HG03571 (cell line): ENCODE measurements around the gene RAD51B.
"Not testable (repeated sequence)": the region's sequence is repeated elsewhere in the genome, so short reads cannot be mapped to it uniquely, and the experiment has no call there.

ENCODE experiments used
- ATAC-seq: cut with Tn5 transposase; IDR thresholded peaks from one replicate; pipeline ENCODE4 v1.9.1; 2021; ENCODE audit not compliant: unreplicated experiment

The RAD51B gene

DNA sequence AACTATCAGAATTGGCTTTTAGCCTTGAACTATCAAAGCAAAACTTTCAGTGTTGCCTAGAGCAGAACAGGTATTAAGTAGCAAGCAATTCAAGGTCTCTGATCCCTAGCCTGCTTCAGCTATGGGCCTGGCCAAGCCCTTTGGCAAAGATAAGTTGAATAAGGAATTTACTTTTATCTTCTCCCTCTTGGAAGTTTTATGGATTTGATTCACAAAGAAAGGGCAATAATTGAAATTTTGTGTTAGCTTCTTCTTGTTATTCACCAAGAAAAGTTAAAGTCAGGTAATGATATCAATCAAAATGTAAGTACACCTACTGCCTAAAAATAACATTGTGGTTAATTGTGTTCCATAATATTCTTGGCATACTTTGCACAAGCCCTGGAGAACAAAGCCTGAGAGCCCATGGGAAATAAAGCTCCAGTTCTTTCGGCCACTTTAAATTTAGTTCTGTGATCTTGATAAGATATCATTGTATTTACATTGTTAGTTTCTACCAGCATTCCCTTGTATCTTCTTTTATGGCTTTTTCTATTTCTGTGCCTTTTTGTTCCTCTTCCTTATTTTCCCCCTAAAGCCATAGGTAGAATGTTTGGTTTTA, 158.0 kb downstream of the RAD51B start:
- ATAC-seq, result no peak

GRCh38 chr14:67978749-67979148, 159.2 kb downstream of the RAD51B start:
- no peak for ATAC-seq

GRCh38 chr14:67982711-67983608, 163.4 kb downstream of the RAD51B start:
- no peak for ATAC-seq

DNA sequence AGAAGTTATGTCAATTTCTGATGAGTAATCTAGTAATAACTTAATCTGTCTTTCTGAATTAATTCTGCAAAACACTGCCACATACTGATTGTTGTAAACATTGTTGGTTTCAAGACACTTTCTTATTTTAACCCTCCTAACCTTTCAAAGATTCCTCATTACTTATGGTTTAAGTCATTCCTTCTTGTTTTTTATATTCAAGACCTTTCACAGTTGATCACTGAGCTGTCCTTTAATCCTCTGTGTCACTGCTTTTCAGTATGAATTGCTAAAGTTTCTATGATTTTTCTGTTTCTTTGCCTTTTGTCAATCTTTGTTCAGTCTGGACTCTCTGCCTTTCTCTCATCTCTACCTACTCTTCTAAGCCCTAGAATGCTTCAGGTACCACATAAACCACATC, 164.7 kb downstream of the RAD51B start:
- ATAC-seq, result no peak

GRCh38 chr14:67986131-67986841, 166.7 kb downstream of the RAD51B start:
- ATAC-seq, result no peak

- ATAC-seq, result no peak
These were observed 168.0 kb downstream of the RAD51B start for GRCh38 chr14:67987606-67988005.

- ATAC-seq, result not testable (repeated sequence)
These were observed 168.6 kb downstream of the RAD51B start for GRCh38 chr14:67988210-67988609.

DNA sequence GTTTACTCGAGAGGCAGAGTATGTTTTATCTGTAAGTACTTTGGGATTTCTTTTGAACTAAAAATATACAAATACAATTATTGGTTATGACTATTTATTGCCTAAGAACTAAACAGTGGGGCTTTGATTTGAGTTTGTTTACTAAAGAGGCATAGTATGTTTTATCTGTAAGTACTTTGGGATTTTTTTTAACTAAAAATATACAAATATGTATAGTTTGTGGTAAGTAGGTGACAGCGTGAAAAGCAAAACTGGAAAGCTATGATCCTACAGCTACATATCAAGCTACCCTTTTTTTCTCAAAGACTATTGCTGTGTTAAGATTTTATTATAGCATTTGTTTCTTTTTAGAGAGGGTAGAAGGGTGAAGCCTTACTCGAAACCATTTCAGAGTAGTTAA, 171.0 kb downstream of the RAD51B start:
- ATAC-seq, result no peak

- ATAC-seq, result no peak
These were observed 175.0 kb downstream of the RAD51B start for GRCh38 chr14:67994531-67994930.

DNA sequence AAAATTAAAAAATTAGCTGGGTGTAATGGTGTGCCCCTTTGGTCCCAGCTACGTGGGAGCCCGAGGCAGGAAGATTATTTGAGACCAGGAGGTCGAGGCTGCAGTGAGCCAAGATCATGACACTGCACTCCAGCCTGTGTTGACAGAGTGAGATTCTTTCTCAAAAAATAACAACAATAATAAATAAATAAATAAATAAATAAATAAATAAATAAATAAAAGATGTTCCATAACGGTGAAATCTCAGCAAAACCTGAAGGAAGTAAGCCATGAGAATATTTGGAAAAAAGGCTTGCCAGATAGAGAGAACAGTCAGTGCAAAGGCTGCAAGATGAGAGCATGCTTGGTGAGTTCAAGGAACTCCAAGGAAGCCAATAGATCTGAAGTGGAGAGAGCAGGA, 176.7 kb downstream of the RAD51B start:
- ATAC-seq, result no peak

DNA sequence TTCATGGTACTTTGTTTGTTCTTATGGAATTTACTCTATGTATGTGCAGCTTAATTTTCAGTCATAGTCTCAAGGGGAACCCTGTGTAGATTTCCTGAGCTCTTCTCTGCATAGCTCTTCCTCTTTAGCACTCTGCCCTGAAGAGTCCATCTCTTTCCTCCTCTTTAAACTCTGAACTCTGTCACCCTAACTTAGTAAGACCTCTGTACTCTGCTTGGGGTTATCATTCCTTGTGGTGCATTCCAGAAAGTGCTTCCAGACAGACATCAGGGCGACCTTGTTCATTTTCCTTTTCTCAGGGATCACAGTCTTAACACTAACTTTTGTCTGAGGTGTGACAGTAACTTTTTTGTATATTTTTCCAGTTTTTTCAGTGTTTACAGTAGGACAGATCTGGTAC, 179.3 kb downstream of the RAD51B start:
- no peak for ATAC-seq

GRCh38 chr14:67999290-67999689, 179.7 kb downstream of the RAD51B start:
- ATAC-seq, result no peak

GRCh38 chr14:67999705-68000384, 180.3 kb downstream of the RAD51B start:
- no peak for ATAC-seq

- ATAC-seq, result no peak
These were observed 180.9 kb downstream of the RAD51B start for GRCh38 chr14:68000511-68000910.

- ATAC-seq, result no peak
These were observed 188.9 kb downstream of the RAD51B start for GRCh38 chr14:68008491-68008890.

DNA sequence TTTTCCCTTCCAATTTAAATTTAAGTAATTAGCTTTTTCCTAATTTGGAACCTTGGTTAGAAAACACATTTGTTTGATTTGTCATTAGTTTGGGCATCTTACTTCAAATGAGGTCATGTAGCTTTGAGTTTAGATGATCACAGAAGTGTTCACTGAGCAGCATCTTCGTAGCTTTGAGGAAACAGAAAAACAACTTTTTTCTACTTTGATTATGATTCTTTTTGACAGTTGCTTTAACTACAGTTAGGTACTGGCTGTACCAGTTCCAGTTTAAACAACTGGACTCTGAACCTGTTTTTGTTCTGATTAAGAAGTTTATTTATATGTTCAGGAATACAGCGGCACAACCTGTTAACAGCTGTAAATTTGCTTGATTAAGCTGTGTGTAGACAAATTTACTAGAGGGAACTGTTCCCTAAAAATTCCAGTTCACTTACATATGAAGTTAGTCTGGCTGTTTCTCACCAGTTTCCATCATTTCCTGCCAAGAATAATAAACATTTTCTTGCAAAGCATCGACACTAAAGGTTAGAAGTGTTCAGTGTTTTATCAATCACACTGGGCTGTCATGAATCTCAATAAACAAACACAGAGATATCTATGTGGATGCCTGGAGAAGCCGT, 191.9 kb downstream of the RAD51B start:
- ATAC-seq, result no peak

DNA sequence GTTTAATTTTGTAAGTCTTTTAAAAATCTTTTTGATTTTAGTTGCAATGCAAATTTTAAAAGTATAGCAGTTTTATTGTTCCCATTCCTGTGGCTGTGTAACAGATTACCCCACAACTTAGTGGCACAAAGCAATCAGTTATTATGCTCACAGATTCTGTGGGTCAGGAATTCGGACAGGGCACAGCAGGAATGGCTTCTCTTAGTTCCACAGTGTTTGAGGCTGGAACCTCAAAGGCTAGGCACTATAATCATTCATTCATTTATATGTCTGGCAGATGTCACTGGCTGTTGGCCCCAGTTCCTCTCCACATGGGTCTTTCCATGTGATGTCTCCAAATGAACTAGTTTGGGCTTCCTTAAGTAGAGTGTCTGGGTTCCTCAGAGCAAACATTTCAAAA, 193.3 kb downstream of the RAD51B start:
- no peak for ATAC-seq

DNA sequence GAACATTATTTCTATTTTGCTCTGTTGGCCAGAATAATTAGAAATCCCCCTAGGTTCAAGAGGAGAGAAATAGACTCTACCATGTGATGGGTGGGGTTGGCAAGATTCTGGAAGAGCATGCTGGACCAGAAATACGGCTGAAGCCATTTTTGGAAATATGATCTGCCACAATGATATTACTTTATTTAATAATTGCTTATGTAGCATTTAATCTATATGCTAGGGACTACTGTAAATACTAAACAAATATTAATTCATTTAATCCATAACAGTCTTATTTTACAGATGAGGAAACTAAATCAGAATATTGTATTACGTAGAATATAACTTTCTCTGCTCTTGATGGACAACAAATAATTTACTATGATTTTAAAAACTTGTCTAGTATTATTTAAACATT, 193.7 kb downstream of the RAD51B start:
- no peak for ATAC-seq

DNA sequence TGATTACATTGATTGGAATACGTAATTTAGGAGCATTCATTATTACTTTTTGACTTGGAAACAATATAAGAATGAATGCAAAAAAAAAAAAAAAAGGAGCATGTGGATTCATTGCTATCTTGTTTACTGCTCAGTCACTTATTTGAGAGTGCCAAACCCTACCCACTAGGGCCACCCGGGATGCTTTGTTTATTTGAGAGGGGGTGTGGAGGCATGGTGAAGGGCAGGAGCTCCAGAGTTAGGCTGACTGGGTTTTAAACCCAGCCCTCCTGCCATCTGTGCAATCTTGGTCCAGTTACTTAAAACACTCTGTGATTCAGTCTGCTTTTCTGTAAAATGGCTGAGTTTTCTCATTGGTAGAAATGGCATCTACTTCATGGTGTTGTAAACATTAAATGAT, 195.2 kb downstream of the RAD51B start:
- no peak for ATAC-seq

GRCh38 chr14:68015356-68016254, 196.0 kb downstream of the RAD51B start:
- no peak for ATAC-seq
